GM23338 (cell line): ENCODE measurements around the gene SUSD3. TPM values are rescaled to one million over a fixed set of nuclear protein-coding genes. Genes with fewer than 3 reads are reported as not detected.

Experiments used
- CREB1 ChIP-seq: fragments of 250-450 bp; sonication (Bioruptor Pico); IDR thresholded peaks from 2 replicates; pipeline ENCODE4 v1.5.0; 2020; ENCODE audit warnings: low read depth, mild to moderate bottlenecking, moderate library complexity
- EZH2 ChIP-seq: fragments of 200-600 bp; sonication (generic); IDR thresholded peaks from one replicate; pipeline ENCODE4 v1.8.0; 2017; ENCODE audit warnings: antibody characterized with exemption, mild to moderate bottlenecking, low read depth; ENCODE audit not compliant: unreplicated experiment
- EZH2phosphoT487 ChIP-seq: fragments of 200-600 bp; sonication (generic); IDR thresholded peaks from one replicate; pipeline ENCODE4 v1.8.1; 2018; ENCODE audit warnings: antibody characterized with exemption; ENCODE audit not compliant: unreplicated experiment
- JUNB ChIP-seq: IDR thresholded peaks from one replicate; pipeline ENCODE4 v1.6.1; 2016; ENCODE audit warnings: antibody characterized with exemption; ENCODE audit not compliant: unreplicated experiment
- NANOG ChIP-seq: IDR thresholded peaks from 2 replicates; pipeline ENCODE4 v1.6.1; 2016; ENCODE audit warnings: antibody characterized with exemption, borderline replicate concordance
- POLR2AphosphoS5 ChIP-seq: IDR thresholded peaks from 2 replicates; pipeline ENCODE4 v1.6.1; 2016; ENCODE audit warnings: antibody characterized with exemption, low read depth
- REST ChIP-seq: IDR thresholded peaks from one replicate; pipeline ENCODE4 v1.6.1; 2018; ENCODE audit warnings: antibody characterized with exemption; ENCODE audit not compliant: unreplicated experiment
- STAT1 ChIP-seq: IDR thresholded peaks from one replicate; pipeline ENCODE4 v1.6.1; 2016; ENCODE audit warnings: antibody characterized with exemption; ENCODE audit not compliant: unreplicated experiment
- ZNF114 ChIP-seq: fragments of 250-450 bp; sonication (Bioruptor Pico); IDR thresholded peaks from 2 replicates; pipeline ENCODE4 v1.5.0; 2020; ENCODE audit warnings: mild to moderate bottlenecking, moderate library complexity
- ZNF331 ChIP-seq: fragments of 250-450 bp; sonication (Bioruptor Pico); IDR thresholded peaks from 2 replicates; pipeline ENCODE4 v1.5.0; 2020; ENCODE audit warnings: low read depth, mild to moderate bottlenecking, moderate library complexity
- ZNF462 ChIP-seq: fragments of 250-450 bp; sonication (Bioruptor Pico); IDR thresholded peaks from 2 replicates; pipeline ENCODE4 v1.5.0; 2020; ENCODE audit warnings: mild to moderate bottlenecking, moderate library complexity
- polyA plus RNA-seq: library from polyadenylated mRNA; unstranded; fragments of >200 nt; fragmentation: Nextera tagmentation; extraction: Ambion mirVana; gene quantifications from 2 replicates; pipeline ENCODE4 v1.2.1, GENCODE V29; 2016
- total RNA-seq: library from RNA; depleted of rRNA; stranded (reverse); fragments of >200 nt; shearing (Covaris generic); gene quantifications from 2 replicates; pipeline ENCODE4 v1.2.3, GENCODE V29; 2014
- TF ChIP-seq, protein P1 (sequence below), 2 experiments: fragments of 200-600 bp in 1 of 2; sonication (generic) in 1 of 2; conservative IDR thresholded peaks; 2 replicates each; pipeline versions ENCODE4 v1.5.1 to v1.6.1; 2016 to 2017; ENCODE audit warnings: antibody characterized with exemption in 2 of 2, low read depth in 2 of 2, mild to moderate bottlenecking in 2 of 2, moderate library complexity in 1 of 2

Gene SUSD3
- total and polyA plus RNA-seq, 2 experiments from 2014 or later = 6.9 to 20.1 TPM

- TF ChIP-seq ZNF462 (CRISPR knock-in tag) = no peak
- no peak for TF ChIP-seq CREB1
- TF ChIP-seq STAT1 = no peak
- TF ChIP-seq EZH2phosphoT487 = no peak
- TF ChIP-seq POLR2AphosphoS5 = no peak
- no peak for TF ChIP-seq EZH2
- no peak for TF ChIP-seq ZNF114 (CRISPR knock-in tag)
- no peak for TF ChIP-seq REST
- TF ChIP-seq, protein P1, sequence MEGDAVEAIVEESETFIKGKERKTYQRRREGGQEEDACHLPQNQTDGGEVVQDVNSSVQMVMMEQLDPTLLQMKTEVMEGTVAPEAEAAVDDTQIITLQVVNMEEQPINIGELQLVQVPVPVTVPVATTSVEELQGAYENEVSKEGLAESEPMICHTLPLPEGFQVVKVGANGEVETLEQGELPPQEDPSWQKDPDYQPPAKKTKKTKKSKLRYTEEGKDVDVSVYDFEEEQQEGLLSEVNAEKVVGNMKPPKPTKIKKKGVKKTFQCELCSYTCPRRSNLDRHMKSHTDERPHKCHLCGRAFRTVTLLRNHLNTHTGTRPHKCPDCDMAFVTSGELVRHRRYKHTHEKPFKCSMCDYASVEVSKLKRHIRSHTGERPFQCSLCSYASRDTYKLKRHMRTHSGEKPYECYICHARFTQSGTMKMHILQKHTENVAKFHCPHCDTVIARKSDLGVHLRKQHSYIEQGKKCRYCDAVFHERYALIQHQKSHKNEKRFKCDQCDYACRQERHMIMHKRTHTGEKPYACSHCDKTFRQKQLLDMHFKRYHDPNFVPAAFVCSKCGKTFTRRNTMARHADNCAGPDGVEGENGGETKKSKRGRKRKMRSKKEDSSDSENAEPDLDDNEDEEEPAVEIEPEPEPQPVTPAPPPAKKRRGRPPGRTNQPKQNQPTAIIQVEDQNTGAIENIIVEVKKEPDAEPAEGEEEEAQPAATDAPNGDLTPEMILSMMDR (conservative IDR thresholded peaks at IDR 0.05; ENCODE audit: low read depth in 2 of 2) = no peak
- TF ChIP-seq JUNB = no peak
- TF ChIP-seq NANOG = no peak
- TF ChIP-seq ZNF331 (CRISPR knock-in tag) = no peak
Observed at GRCh38 chr9:93077367-93077766, 18.9 kb downstream of the SUSD3 start (continued).
